Stimulated activated CD4-positive, alpha-beta T cell treated with anti-CD3 and anti-CD28 coated beads, Interleukin-4, amount 100 ng/mL, for 24 hours (primary cell): ENCODE data around the gene LRRC63.
"Not testable (repeated sequence)": the region's sequence is repeated elsewhere in the genome, so short reads cannot be mapped to it uniquely, and the experiment has no call there.

ENCODE experiments used
- DNase-seq: peaks from one replicate; pipeline ENCODE4 v3.0.0-alpha.2; 2020

Gene LRRC63

DNA sequence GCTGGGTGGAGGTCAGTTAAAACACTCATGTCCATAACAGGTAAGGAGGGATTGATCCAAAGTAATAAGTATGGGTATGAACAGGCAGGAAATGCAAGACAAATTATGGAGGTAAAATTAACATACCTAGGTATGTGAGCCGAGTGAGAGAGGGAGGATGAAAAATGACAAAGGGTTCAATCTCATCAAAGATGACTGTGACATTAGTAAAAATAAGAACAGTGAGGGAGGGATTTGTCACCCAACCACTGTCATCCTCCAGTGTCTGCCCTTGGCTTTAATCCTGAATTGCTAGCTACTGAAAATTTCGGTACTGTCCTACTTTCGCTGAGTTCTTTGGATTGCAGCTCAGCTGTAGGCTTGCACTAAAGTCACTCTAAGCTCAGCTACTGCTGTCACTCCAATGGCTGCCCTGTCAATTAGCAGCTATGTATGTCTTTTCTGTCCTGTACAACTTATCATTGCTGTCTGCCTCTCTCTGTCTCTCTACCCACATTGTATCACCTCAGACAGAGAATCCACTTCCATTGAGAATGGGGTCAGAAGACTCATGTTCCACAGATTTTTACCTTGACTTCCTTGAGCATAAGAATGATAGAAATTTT is 62.5 kb downstream of the LRRC63 start:
- DNase-seq, result no peak

DNA sequence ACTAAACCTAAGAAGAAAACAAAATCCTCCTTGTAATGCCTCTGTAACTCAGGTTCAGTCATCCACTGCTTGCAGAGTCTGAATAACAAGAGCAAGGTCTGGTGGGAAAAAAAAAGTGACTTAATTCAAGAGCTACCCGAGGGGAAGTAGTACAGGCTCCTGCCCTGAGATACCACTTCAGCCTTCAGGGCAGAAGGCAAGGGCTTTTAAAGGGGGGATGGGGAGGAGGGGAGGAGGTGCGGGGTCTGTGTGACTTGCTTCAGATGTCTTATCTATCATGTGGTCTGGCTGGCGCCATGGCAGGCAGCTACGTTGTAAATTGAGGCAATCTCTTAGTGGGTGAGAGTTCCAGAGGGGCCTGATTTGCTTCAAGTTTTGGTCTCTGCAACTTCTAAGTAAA is 66.7 kb downstream of the LRRC63 start:
- DNase-seq, result no peak

DNA sequence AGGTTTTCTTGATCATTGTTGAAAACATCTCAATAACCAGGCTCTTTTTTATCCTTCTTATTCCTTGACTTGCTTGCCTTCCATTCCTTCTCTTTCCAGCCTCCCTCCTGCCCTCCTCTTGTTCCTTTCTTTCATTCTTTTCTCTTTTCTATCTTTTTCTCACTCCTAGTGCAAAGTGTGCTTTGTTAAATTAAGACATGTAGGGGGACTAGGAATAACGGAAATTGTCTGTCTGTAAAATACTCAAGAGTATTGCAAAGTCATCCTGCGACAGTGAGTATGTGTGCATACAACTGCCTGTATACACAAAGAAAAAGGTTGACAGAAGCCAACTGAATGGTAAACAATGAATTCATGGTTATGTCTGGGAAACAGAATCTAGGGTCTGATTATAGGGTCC is 70.1 kb downstream of the LRRC63 start:
- DNase-seq, result no peak

DNA sequence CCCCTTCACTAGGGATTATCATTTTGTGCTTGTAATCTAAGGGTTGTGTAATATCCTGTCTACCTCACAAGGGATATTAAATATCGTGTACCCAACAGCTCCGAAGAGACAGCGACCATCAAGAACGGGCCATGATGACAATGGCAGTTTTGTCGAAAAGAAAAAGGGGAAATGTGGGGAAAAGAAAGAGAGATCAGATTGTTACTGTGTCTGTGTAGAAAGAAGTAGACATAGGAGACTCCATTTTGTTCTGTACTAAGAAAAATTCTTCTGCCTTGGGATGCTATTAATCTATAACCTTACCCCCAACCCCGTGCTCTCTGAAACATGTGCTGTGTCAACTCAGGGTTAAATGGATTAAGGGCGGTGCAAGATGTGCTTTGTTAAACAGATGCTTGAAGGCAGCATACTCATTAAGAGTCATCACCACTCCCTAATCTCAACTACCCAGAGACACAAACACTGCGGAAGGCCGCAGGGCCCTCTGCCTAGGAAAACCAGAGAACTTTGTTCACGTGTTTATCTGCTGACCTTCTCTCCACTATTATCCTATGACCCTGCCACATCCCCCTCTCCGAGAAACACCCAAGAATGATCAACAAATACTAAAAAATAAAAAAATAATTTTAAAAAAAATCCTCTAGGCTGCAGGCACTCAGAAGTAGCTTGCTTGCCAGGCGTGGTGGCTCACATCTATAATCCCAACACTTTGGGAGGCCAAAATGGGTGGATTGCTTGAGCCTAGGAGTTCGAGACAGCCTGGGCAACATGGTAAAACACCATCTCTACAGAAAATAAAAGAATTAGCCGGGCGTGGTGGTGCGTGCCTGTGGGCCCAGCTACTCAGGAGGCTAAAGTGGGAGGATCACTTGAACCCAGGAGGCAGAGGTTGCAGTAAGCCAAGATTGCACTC is 72.4 kb downstream of the LRRC63 start:
- not testable (repeated sequence) for DNase-seq

GRCh38 chr13:46286972-46287371 is 75.2 kb downstream of the LRRC63 start:
- no peak for DNase-seq

- peak; percentile 17 for DNase-seq
These were observed 77.0 kb downstream of the LRRC63 start for GRCh38 chr13:46288570-46289259.

DNA sequence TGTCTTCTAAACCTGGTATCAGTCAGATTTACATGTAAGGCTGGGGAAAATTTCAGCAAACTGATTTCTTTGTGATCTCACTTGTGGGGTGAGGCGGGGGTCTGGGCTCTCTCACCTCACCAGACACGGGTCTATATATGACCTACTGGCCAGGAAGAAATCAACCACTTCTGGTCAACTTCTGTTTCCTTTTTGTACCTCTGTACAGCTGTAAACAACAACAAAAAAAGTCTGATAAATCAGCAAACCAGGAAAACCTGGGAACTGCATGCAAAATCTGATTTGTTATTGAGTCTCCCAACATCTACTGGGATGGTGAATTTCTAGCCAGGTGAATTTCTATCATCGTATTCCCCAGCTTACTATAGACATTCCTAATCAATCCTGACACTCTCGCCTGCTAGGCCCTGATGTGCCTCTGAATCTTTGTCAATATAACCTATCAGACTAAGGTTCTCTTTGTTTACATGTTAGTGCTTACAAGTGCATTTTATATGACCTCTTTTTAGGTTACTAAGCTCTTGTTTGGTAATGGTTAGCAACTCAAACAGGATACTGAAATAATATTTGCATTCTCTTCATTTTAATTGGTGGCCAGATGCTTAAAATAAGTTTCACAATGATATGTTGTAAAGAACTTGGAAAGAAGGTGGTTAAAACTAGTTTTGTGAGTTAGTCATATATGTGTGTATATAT is 77.7 kb downstream of the LRRC63 start:
- no peak for DNase-seq

DNA sequence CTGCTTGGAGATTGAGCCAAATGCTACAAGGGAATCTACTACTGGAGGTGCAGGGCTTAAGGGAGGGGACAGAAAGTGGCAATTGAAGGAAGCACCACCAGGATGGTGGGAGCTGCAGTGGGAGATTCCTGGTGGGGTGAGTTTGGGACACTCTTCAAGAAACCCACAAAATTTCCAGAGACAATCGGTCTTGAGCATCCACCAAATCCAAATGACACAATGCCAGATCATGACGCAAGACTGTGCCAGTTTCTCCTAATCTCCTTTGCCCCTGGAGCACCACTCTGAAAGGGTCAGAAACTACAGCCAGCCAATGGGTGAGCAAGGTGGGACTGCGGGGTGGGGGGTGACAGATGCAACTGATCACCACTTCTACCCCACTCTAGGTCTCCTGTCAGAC is 78.7 kb downstream of the LRRC63 start:
- DNase-seq, result no peak

DNA sequence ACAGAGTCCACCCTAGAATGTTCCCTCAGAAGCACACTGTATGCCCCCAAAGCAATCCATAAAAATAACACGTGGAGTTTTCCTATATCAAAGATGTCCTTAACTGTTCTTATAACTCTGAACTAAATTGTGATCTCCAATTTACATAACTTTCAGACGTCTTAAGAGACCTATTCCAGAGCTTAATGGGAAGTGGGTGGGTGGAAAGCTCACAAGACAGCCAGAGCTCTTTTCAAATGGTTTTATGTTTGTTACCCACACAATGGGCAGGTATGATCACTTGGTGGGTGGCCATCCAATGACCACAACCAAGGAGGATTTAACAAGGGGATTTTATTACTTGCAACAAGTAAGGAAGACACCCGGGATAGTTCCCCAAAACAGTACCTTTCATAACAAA is 81.7 kb downstream of the LRRC63 start:
- DNase-seq, result no peak

DNA sequence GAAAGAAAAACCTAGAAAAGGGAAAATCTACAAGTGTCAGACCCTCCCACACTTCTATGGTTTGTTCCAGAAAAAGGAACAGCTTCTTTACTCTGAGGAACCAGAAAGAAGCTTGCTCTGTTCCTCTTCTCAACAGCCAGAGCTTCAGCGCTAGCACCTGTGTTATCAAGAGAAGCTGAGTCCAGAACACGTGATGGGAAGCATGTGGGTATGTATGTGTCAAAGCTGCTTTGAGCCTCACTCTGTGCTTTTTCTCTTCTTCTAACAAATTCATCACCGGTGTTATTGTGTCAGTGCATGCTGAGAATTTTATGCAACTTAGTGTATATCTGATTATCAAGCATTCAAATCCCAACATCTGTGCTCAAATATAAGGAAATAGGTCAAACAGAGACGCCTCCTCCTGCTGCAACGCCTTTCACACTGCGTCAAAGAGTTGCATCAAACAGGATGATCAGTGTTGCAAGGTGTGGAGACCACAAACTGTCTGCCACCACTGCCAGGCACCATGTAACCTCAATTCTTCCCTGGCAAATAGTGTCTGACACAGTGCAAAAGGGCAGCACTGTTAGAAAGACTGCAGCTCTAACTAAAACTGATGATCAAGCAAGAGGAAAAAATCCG is 83.9 kb downstream of the LRRC63 start:
- DNase-seq, result peak; percentile 46

DNA sequence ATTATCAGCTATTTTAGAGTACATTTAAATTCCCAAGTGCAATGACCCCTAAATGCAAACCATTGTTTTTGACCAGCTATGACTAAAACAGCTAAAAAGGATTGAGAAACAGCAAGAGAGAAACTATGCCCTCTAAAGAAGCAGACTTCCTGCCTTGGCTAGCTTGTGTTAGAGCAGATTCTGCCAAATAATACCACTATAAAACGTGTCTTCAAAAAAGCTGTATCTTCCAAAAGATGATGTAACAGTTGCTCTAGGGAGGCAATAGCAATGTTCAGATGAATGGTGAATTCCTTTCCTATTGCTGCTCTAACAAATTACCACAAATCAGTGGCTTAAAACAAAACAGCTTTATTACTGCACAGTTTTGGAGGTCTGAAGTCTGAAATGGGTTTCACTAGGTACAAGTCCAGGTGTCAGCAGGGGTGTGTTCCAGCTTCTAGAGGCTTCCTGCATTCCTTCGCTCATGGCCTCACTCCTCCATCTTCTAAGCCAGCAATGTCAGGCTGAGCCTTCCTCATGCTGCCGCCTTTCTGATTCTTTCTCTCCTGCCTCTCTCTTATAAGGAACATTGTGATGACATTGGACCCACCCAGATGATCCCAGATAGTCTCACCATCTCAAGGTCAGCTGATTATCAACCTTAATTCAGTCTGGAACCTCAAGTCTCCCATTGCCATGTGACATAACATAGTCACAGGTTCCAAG is 84.5 kb downstream of the LRRC63 start:
- no peak for DNase-seq

DNA sequence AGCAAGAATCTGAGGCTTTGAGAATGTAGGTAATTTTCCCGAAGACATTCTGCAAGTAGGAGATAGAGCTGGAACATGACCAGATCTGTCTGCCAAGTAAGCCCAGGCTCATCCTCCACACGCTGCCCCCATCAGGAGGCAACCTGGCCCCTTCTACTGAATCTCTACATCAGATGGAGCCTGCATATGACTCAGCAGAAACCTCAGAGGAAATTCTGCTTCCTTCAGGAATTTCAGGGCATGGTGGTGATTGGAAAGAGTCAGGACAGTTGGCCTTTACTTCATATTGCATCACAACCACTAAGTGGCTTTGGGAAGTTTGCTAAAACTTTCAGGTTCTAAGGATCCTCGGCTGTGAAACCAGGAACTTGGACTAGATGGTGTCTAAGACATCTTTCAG is 85.2 kb downstream of the LRRC63 start:
- DNase-seq, result no peak

DNA sequence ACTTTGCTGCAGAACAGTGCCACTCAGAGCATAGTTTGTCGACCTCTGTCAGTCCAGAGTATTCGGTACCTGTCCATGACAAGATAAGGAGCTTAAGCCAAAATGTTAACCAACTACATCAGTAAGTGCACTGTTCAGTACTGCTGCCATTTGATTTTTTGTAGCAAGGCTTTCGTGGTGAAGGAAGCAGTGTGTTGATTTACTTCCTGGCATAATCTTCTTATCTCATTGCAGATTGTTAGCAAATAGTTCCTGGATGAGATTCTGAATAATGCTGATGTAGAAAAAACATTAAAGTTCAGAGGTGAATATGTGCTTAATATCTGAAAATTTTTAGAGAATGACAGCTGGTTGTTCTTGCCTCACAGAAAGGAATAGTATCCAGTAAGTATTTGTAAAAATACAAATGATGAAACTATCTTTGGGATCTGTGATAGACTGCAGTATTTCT is 85.7 kb downstream of the LRRC63 start:
- DNase-seq, result no peak

DNA sequence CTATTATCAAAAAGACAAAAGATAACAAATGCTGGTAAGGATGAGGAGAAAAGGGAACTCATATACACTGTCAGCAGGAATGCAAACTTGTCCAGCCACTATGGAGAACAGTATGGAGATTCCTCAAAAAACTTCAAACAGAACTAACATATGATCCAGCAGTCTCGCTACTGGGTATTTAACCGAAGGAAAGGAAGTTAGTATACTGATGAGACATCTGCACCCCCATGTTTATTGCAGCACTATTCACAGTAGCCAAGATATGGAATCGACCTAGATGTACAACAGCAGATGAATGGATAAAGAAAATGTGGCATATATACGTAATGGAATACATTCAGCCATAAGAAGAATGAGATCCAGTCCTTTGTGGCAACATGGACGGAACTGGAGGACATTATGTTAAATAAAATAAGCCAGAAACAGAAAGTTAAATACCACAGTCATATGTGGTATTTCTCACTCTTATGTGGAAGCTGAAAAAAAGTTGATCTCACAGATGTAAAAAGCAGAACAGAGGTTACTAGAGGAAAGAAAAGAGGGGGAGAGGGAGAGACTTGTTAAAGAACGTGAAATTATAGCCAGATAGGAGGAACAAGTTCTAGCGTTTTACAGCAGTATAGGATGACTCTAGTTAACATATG is 92.1 kb downstream of the LRRC63 start:
- DNase-seq, result no peak

DNA sequence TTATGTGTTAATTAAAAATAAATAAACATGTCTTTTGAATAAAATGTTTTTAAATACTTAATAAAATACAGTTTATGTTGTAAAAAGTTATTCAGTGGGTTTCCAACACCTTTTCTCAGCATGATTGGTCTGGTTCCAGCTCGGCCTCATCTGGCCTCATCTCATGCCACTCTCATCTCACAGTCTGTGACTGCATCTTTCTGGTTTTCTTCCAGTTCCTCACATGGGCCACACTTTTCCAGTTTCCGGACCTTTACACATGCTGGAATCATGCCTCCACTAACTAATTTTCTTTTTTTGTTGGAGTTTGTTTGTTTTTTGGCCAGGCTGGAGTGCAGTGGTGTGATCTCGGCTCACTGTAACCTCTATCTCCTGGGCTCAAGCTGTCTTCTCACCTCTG is 92.8 kb downstream of the LRRC63 start:
- DNase-seq, result no peak

DNA sequence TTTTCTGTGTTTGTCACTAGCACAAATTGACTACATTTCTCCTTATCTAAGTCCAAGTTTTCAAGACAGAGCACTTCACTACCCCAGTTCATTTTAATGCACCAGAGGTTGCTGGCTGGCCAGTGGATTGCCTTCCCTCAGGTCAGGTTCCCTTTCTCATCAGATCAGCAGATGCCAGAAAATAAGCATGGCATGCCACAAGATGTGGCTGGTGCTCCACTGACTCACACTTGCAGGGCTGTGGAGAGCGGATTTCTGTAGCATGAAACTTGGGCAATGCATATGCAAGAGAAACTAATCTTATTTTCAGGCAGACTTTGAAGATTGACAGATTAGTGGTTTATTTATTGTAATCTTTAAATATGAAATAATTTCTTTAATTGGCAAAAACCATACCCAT is 95.8 kb downstream of the LRRC63 start:
- DNase-seq, result no peak

- DNase-seq, result no peak
These were observed 98.3 kb downstream of the LRRC63 start for GRCh38 chr13:46310066-46310465.

- no peak for DNase-seq
These were observed 99.5 kb downstream of the LRRC63 start for GRCh38 chr13:46311217-46311616.

DNA sequence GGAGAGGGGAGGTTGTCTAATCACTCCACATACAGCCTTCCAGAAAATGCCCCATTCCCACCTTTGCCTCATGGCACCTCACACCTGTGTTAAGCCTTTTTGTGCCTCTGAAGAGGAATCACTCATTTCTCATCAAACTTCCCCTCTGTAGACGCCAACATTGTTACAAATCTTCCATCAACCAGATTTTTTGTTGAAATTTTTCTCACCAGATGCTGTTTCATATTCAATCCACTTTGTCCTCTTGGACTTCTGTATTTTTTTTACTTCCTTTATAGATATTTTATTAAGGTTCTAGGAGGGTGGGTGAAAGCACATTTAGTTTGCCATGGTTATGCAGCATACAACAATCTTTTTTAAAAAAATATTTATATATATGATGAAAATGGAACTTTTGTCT is 101.3 kb downstream of the LRRC63 start:
- no peak for DNase-seq

- no peak for DNase-seq
These were observed 101.9 kb downstream of the LRRC63 start for GRCh38 chr13:46313432-46314257.

- no peak for DNase-seq
These were observed 102.9 kb downstream of the LRRC63 start for GRCh38 chr13:46314587-46314986.
